NB4 (cell line): ENCODE data around the gene ABHD5.

Experiments
- DNase-seq: peaks from one replicate; pipeline ENCODE4 v3.0.0; 2010; ENCODE audit warnings: low read depth
- H3K4me3 ChIP-seq: one replicate; pipeline ENCODE4 v1.5.1; 2011; ENCODE audit warnings: mild to moderate bottlenecking, low read depth, low read length, moderate library complexity
- MYC ChIP-seq: IDR thresholded peaks from 2 replicates; pipeline ENCODE4 v1.6.1; 2011; ENCODE audit warnings: low read depth, low read length
- POLR2A ChIP-seq: IDR thresholded peaks from 2 replicates; pipeline ENCODE4 v1.6.1; 2011; ENCODE audit warnings: mild to moderate bottlenecking; ENCODE audit not compliant: insufficient read length; ENCODE audit errors: extremely low read depth
- TF ChIP-seq, protein P1 (sequence below): IDR thresholded peaks from one replicate; pipeline ENCODE4 v1.5.1; 2012; ENCODE audit warnings: low read depth, low read length
- TF ChIP-seq, protein P2 (sequence below): IDR thresholded peaks from 2 replicates; pipeline ENCODE4 v1.6.1; 2011; ENCODE audit warnings: low read depth, low read length

The ABHD5 gene

DNA sequence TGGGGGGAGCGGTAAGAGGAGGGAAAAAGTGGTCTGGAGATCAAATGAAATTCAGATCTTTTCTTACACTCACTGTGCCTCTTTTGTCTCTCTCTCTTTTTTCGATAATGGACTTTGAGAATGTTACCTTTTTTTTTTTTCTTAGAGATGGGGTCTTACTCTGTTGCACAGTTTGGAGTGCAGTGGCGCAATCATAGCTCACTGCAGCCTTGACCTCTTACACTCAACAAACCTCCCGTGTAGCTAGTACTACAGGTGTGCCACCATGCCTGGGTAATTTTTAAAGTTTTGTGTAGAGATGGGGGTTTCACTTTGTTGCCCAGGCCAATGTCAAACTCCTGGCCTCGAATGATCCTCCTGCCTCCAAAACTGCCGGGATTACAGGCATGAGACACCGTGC is 15.6 kb downstream of the ABHD5 start:
- no peak for TF ChIP-seq MYC
- TF ChIP-seq, protein P1, sequence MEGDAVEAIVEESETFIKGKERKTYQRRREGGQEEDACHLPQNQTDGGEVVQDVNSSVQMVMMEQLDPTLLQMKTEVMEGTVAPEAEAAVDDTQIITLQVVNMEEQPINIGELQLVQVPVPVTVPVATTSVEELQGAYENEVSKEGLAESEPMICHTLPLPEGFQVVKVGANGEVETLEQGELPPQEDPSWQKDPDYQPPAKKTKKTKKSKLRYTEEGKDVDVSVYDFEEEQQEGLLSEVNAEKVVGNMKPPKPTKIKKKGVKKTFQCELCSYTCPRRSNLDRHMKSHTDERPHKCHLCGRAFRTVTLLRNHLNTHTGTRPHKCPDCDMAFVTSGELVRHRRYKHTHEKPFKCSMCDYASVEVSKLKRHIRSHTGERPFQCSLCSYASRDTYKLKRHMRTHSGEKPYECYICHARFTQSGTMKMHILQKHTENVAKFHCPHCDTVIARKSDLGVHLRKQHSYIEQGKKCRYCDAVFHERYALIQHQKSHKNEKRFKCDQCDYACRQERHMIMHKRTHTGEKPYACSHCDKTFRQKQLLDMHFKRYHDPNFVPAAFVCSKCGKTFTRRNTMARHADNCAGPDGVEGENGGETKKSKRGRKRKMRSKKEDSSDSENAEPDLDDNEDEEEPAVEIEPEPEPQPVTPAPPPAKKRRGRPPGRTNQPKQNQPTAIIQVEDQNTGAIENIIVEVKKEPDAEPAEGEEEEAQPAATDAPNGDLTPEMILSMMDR, result no peak
- TF ChIP-seq POLR2A, result no peak
- TF ChIP-seq, protein P2, sequence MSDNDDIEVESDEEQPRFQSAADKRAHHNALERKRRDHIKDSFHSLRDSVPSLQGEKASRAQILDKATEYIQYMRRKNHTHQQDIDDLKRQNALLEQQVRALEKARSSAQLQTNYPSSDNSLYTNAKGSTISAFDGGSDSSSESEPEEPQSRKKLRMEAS, result no peak
- no peak overlapping the region for H3K4me3 ChIP-seq
- DNase-seq, result no peak

DNA sequence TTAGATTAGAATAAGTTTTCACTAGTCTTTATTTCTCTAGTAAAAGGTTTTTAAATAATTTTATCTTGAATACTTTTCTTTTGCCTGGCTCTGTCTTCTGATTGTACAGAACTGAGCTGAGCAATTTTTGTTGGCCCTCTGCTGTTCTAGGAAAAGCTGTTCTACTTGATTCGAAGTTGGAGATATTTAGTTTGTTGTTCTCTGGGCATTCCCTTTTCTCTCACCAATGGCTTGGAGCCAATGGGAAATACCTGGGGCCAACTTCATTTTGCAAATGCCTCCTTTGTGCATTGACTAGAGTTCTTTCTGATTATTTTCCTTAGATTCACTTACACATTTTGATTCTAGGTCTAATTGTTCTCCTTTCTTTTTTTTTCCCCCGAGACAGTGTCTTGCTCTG is 16.5 kb downstream of the ABHD5 start:
- TF ChIP-seq, protein P1, result no peak
- TF ChIP-seq, protein P2, result no peak
- TF ChIP-seq MYC, result no peak
- TF ChIP-seq POLR2A, result no peak
- H3K4me3 ChIP-seq, result no peak overlapping the region
- no peak for DNase-seq

DNA sequence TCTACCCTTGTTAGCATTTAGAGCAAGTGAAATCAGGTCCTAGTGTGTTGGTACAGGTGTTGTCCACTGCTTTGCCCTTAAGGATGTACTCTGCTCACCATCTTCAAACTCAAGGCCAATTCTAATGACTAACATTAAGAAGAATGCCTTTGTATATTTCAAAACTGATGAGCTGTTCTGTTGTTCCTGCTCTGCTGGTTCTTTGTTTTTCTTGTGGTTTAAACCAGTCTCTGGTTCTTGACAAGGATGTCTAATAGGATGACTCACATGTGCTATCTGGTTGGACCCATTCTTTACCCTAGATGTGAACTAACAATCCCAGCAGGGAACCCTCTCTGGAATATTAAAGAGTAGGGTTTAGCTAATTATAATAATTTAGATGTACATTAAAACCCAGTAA is 17.3 kb downstream of the ABHD5 start:
- DNase-seq, result peak; percentile 59
- TF ChIP-seq, protein P1, result no peak
- TF ChIP-seq, protein P2, result no peak
- TF ChIP-seq MYC (no peak), POLR2A (no peak)
- no peak overlapping the region for H3K4me3 ChIP-seq

DNA sequence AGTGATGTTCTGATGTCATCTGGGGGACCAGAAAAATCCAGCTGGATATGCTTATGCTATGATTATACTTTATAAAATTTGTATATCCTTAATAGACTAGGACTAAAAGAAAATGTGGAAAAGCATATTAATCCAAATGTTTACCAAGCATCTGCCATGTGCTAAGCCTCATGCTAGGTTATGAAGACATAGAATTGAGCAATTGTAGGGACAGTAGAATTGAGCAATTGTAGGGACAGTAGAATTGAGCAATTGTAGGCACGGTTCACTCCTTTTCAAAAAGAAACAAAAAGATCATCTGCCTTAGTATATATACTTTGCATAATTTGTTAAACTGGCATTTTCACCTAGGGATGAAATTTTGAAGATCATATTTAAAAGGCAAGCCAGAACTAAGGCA is 18.3 kb downstream of the ABHD5 start:
- TF ChIP-seq, protein P2, result peak; percentile 97
- TF ChIP-seq MYC, result peak; percentile 100
- TF ChIP-seq, protein P1, result no peak
- no peak for TF ChIP-seq POLR2A
- DNase-seq, result peak; percentile 76
- no peak overlapping the region for H3K4me3 ChIP-seq

DNA sequence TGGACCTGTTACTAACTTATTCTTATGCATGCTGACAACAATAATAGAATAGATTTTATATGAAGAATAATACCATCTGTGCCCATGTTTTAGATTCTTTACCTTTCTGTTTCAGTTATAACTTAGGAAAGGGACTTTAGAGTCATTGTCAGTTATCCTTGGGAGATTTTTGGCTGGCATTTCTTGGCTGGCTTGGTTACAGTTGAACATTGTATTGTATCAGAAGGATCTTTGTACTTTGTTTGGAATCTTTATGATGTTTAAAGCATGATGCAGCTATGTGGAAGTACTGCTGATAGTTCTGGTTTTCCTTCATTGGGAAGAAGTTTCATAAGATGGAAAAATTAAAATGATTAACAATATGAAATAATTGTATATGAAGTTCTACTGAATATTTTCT is 19.9 kb downstream of the ABHD5 start:
- H3K4me3 ChIP-seq, result no peak overlapping the region
- no peak for DNase-seq
- TF ChIP-seq, protein P1, result no peak
- no peak for TF ChIP-seq MYC
- TF ChIP-seq, protein P2, result no peak
- no peak for TF ChIP-seq POLR2A

DNA sequence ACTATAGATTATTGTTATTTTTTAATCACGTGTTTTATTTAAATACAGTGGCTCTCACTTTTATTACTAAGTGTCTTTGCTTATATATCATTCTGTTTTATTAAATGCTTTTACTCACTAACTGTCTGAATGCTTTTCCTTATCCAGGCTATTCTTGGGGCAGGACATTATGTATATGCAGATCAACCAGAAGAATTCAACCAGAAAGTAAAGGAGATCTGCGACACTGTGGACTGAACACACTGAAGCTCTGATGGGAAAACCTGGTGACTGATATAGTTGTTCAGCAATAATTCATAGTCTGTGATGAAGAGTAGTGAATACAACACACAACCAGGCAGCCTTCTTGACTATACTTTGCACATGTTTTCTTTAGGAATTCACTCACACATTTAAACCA is 27.6 kb downstream of the ABHD5 start:
- no peak for DNase-seq
- no peak overlapping the region for H3K4me3 ChIP-seq
- TF ChIP-seq, protein P2, result no peak
- TF ChIP-seq POLR2A (no peak), MYC (no peak)
- TF ChIP-seq, protein P1, result no peak
